GM12878 (cell line): ENCODE data around the gene MMP14. TPM values are rescaled to one million over a fixed set of nuclear protein-coding genes. Genes with fewer than 3 reads are reported as not detected.
A peak's percentile ranks its signal among the peaks of the same experiment; 100 is the strongest.

ENCODE experiments used
- ATAC-seq: fragments of 200-7000 bp; cut with Tn5 transposase; 3 replicates; pipeline ENCODE4 v1.9.1; 2020; ENCODE audit warnings: mild to moderate bottlenecking, moderate library complexity
- BruUV-seq: library from RNA; stranded (reverse); fragments of 400-500 nt; replicated peaks from 2 replicates; lab custom pipeline; 2021; lab: Mats Ljungman, UMichigan
- CTCF ChIA-PET: fragments of 300-600 bp; sonication (Branson Sonifier 250); formaldehyde crosslinking; extraction: SDS; loops from one replicate; lab custom pipeline; 2021; ENCODE audit warnings: inconsistent platforms; lab: Yijun Ruan, JAX
- POLR2A ChIA-PET: fragments of 350-600 bp; formaldehyde crosslinking; extraction: SDS; loops from one replicate; lab custom pipeline; 2021; ENCODE audit warnings: inconsistent platforms; lab: Charles Lee
- RAD21 ChIA-PET: fragments of 300-600 bp; sonication (Branson Sonifier 250); formaldehyde crosslinking; loops from one replicate; lab custom pipeline; 2023; ENCODE audit warnings: antibody characterized with exemption; ENCODE audit not compliant: unreplicated experiment; lab: Charles Lee
- SMC1A ChIA-PET: fragments of 300-600 bp; sonication (Branson Sonifier 250); formaldehyde crosslinking; loops from one replicate; lab custom pipeline; 2023; ENCODE audit not compliant: unreplicated experiment, uncharacterized antibody; lab: Charles Lee
- DNase-seq: peaks from one replicate; pipeline ENCODE4 v3.0.0-alpha.2; 2011; ENCODE audit warnings: low read depth, low spot score
- FAIRE-seq: peaks from 3 replicates; lab custom pipeline; 2011; peaks lifted over from hg19 to GRCh38; lab: Jason Lieb, UNC
- H2AFZ ChIP-seq: 2 replicates; pipeline ENCODE4 v1.6.0; 2011; ENCODE audit warnings: low read depth, low read length, control low read depth; ENCODE audit not compliant: control insufficient read depth
- H3K27ac ChIP-seq: 2 replicates; pipeline ENCODE4 v1.5.1; 2011; ENCODE audit warnings: control low read depth; ENCODE audit not compliant: control insufficient read depth, insufficient read depth
- H3K27me3 ChIP-seq, 2 experiments: replicated peaks in 1 of 2; 2 replicates each; pipeline versions ENCODE4 v1.6.0 to v1.6.1; 2011; ENCODE audit warnings: low read length in 1 of 2; ENCODE audit not compliant: control insufficient read depth in 2 of 2, insufficient read depth in 2 of 2
- H3K36me3 ChIP-seq, 2 experiments: 2 replicates each; pipeline ENCODE4 v1.5.1; 2011; ENCODE audit warnings: low read length in 1 of 2; ENCODE audit not compliant: control insufficient read depth in 2 of 2, insufficient read depth in 2 of 2
- H3K4me1 ChIP-seq: 2 replicates; pipeline ENCODE4 v1.6.1; 2011; ENCODE audit warnings: mild to moderate bottlenecking, low read length, moderate library complexity, mixed read lengths; ENCODE audit not compliant: control insufficient read depth, insufficient read depth
- H3K4me2 ChIP-seq: 2 replicates; pipeline ENCODE4 v1.6.0; 2011; ENCODE audit warnings: control low read depth; ENCODE audit not compliant: control insufficient read depth, insufficient read depth
- H3K4me3 ChIP-seq: fragments of 200-600 bp; sonication (generic); 2 replicates; pipeline ENCODE4 v1.5.1; 2016
- H3K79me2 ChIP-seq: 2 replicates; pipeline ENCODE4 v1.6.0; 2011; ENCODE audit warnings: low read length; ENCODE audit not compliant: control insufficient read depth, insufficient read depth
- H3K9ac ChIP-seq: 2 replicates; pipeline ENCODE4 v1.8.0; 2011; ENCODE audit warnings: low read length, control low read depth, mixed read lengths; ENCODE audit not compliant: control insufficient read depth, insufficient read depth
- H3K9me3 ChIP-seq: replicated peaks from 3 replicates; pipeline ENCODE4 v1.5.1; 2011; ENCODE audit warnings: mild to moderate bottlenecking, low read length; ENCODE audit not compliant: control insufficient read depth, insufficient read depth
- H4K20me1 ChIP-seq: 2 replicates; pipeline ENCODE4 v1.6.0; 2011; ENCODE audit not compliant: control insufficient read depth, insufficient read depth
- BCL3 ChIP-seq: IDR thresholded peaks from 2 replicates; pipeline ENCODE4 v1.6.1; 2011; ENCODE audit warnings: borderline replicate concordance, low read depth, mild to moderate bottlenecking, moderate library complexity, low read length; ENCODE audit not compliant: insufficient read depth, poor library complexity, severe bottlenecking
- BMI1 ChIP-seq: fragments of 450-650 bp; IDR thresholded peaks from 2 replicates; pipeline ENCODE4 v1.6.1; 2016; ENCODE audit warnings: mild to moderate bottlenecking, moderate library complexity, borderline replicate concordance
- CBX5 ChIP-seq: sonication (generic); IDR thresholded peaks from 2 replicates; pipeline ENCODE4 v1.6.1; 2016; ENCODE audit warnings: low read depth, moderate library complexity, mild to moderate bottlenecking, inconsistent platforms
- CHD4 ChIP-seq: fragments of 200-600 bp; sonication (generic); IDR thresholded peaks from 2 replicates; pipeline ENCODE4 v1.6.1; 2016; ENCODE audit warnings: mild to moderate bottlenecking
- CREM ChIP-seq: IDR thresholded peaks from 2 replicates; pipeline ENCODE4 v1.6.1; 2014; ENCODE audit warnings: antibody characterized with exemption, low read depth
- FOS ChIP-seq: IDR thresholded peaks from 3 replicates; pipeline ENCODE4 v1.6.1; 2011; ENCODE audit warnings: borderline replicate concordance; ENCODE audit not compliant: insufficient read length; ENCODE audit errors: extremely low read depth
- GATAD2B ChIP-seq: fragments of 450-650 bp; conservative IDR thresholded peaks from 2 replicates; pipeline ENCODE4 v1.6.1; 2017; ENCODE audit warnings: low read depth, mild to moderate bottlenecking, moderate library complexity
- IKZF1 ChIP-seq: fragments of 450-650 bp; conservative IDR thresholded peaks from 2 replicates; pipeline ENCODE4 v1.6.1; 2017; ENCODE audit warnings: antibody characterized with exemption, mild to moderate bottlenecking
- MEF2A ChIP-seq: IDR thresholded peaks from 2 replicates; pipeline ENCODE4 v1.6.1; 2011; ENCODE audit warnings: low read depth, mild to moderate bottlenecking, low read length, moderate library complexity; ENCODE audit not compliant: insufficient read depth
- NR2C2 ChIP-seq: IDR thresholded peaks from 2 replicates; pipeline ENCODE4 v1.6.1; 2011; ENCODE audit warnings: borderline replicate concordance, low read depth; ENCODE audit not compliant: control insufficient read depth, insufficient read length
- POLR2A ChIP-seq: IDR thresholded peaks from 2 replicates; pipeline ENCODE4 v1.6.1; 2011; ENCODE audit warnings: low read depth, mild to moderate bottlenecking, low read length
- RAD51 ChIP-seq: fragments of 450-650 bp; IDR thresholded peaks from 2 replicates; pipeline ENCODE4 v1.6.1; 2016; ENCODE audit warnings: moderate library complexity, mild to moderate bottlenecking, inconsistent platforms
- RCOR1 ChIP-seq: conservative IDR thresholded peaks from 2 replicates; pipeline ENCODE4 v1.6.1; 2012; ENCODE audit warnings: low read depth, low read length, improper control_type of control experiment
- REST ChIP-seq: IDR thresholded peaks from 2 replicates; pipeline ENCODE4 v1.6.1; 2012; ENCODE audit warnings: mild to moderate bottlenecking, low read depth, low read length
- TCF12 ChIP-seq: IDR thresholded peaks from 2 replicates; pipeline ENCODE4 v1.6.1; 2011; ENCODE audit warnings: low read depth, mild to moderate bottlenecking, low read length
- ZSCAN29 ChIP-seq: fragments of 450-650 bp; IDR thresholded peaks from 2 replicates; pipeline ENCODE4 v1.6.1; 2017; ENCODE audit warnings: mild to moderate bottlenecking, moderate library complexity
- WGBS: methylation state at CpG from one replicate; pipeline ENCODE4 v1.1.6; 2016; ENCODE audit warnings: low lambda C conversion rate; ENCODE audit not compliant: insufficient replicate concordance, insufficient coverage; ENCODE audit errors: missing lambda C conversion rate; 5-methylcytosine and 5-hydroxymethylcytosine counted together
- in situ Hi-C: fragments of 300-500 bp; cut with MboI; formaldehyde crosslinking; loops from 9 replicates; pipeline ENCODE4 v1.14.3; 2018; ENCODE audit warnings: mixed read lengths
- intact Hi-C: fragments of 100-400 bp; cut with micrococcal nuclease; formaldehyde crosslinking; loops from one replicate; pipeline ENCODE4 v1.14.2; 2022; ENCODE audit not compliant: unreplicated experiment
- polyA plus RNA-seq, 11 experiments: library from polyadenylated mRNA; depleted of rRNA in 4 of 11; unstranded in 6 of 11; stranded (reverse) in 5 of 11; fragments of >200 nt; fragmentation: Nextera tagmentation in 4 of 11; fragmentation: Illumina TruSeq in 1 of 11; extraction: Ambion mirVana in 4 of 11; extraction: Trizol in 1 of 11; gene quantifications; 1 replicate in 1 of 11; 2 replicates in 10 of 11; pipeline versions ENCODE4 v1.2.1 to v1.2.3, GENCODE V29; 2011 to 2016; ENCODE audit warnings: inconsistent platforms in 2 of 11, missing spikeins in 2 of 11, low read depth in 1 of 11
- total RNA-seq, 4 experiments: library from RNA; depleted of rRNA in 3 of 4; stranded (reverse); fragments of >200 nt in 3 of 4; fragmentation: Illumina TruSeq in 1 of 4; extraction: Trizol in 1 of 4; gene quantifications; 2 replicates each; pipeline versions ENCODE4 v1.2.1 to v1.2.3, GENCODE V29; 2013 to 2021

The MMP14 gene
- total and polyA plus RNA-seq, 10 of the 15 experiments (the other 5 are each of a cell fraction or from before 2014, with no cell fraction given): 0.31 to 1.9 (median 0.70) TPM; not detected in 2

- TF ChIP-seq BCL3 (peak; percentile 13), NR2C2 (no peak), BMI1 (no peak), GATAD2B (peak; percentile 11; the same call in 1 of the 2 replicates), TCF12 (no peak), CHD4 (no peak), RAD51 (no peak), POLR2A (no peak; the same call in 1 of the 2 replicates), MEF2A (no peak), CBX5 (peak; percentile 70; the same call in 1 of the 2 replicates)
Measured at GRCh38 chr14:22822571-22823098, 13.8 kb upstream of the MMP14 start (continued).

GRCh38 chr14:22824711-22825359 lies 11.6 kb upstream of the MMP14 start:
- RAD21 ChIA-PET: interaction anchor here (0.7 to 4.7 kb wide), 11 partner anchors 9 to 440 kb away, joined by 3 to 130 read pairs (median 5); partner anchors contain the start of gene OXA1L
- ATAC-seq (no peak), DNase-seq (no peak), FAIRE-seq (peak; percentile 23)
- SMC1A ChIA-PET: interaction anchor here (0.8 to 7.6 kb wide), 8 partner anchors 9 to 255 kb away, joined by 3 to 104 read pairs (median 12); no protein-coding TSS in a partner anchor
- CTCF ChIA-PET: interaction anchor here (0.6 to 15.1 kb wide), 9 partner anchors 11 to 268 kb away, joined by 3 to 324 read pairs (median 13); partner anchors contain the start of gene SLC7A7
- WGBS: 12% methylated on average over 8 of the region's 8 CpGs
- no peaks in the 10 kb centered on the region for H3K27me3 ChIP-seq
- no peaks in the 10 kb centered on the region for H3K9me3 ChIP-seq
- H3K9ac ChIP-seq: peak overlapping the region; percentile 46; the same call in 1 of the 2 replicates
- H3K79me2 ChIP-seq: peaks cover 2% of the 10 kb centered on the region
- H3K4me2 ChIP-seq: peak overlapping the region; percentile 82
- intact Hi-C loops (no loop called here), in situ Hi-C loops (no loop called here)
- POLR2A ChIA-PET: interaction anchor here (0.7 to 1.9 kb wide), 5 partner anchors 19 to 420 kb away, joined by 3 to 11 read pairs (median 4); partner anchors contain the start of gene LRP10
- H3K4me1 ChIP-seq: peaks cover 27% of the 10 kb centered on the region
- no TSS peak for BruUV-seq
- H3K27ac ChIP-seq: peak overlapping the region; percentile 69
- H4K20me1 ChIP-seq: no peaks in the 10 kb centered on the region
- H3K36me3 ChIP-seq: no peaks in the 10 kb centered on the region
- no peak overlapping the region; the same call in 1 of the 2 replicates for H3K4me3 ChIP-seq
- peak overlapping the region; percentile 98 for H2AFZ ChIP-seq
- no peak for TF ChIP-seq FOS
- TF ChIP-seq RCOR1: no peak
- TF ChIP-seq CREM: peak; percentile 56; the same call in 1 of the 2 replicates
- no peak for TF ChIP-seq ZSCAN29
- no peak for TF ChIP-seq REST
- peak; percentile 23 for TF ChIP-seq IKZF1
